GM19035 (cell line): ENCODE measurements around the gene HK2.
"Not testable (repeated sequence)": the region's sequence is repeated elsewhere in the genome, so short reads cannot be mapped to it uniquely, and the experiment has no call there.

ENCODE experiments used
- ATAC-seq: cut with Tn5 transposase; IDR thresholded peaks from one replicate; pipeline ENCODE4 v1.9.1; 2021; ENCODE audit not compliant: unreplicated experiment

HK2 gene

GRCh38 chr2:74876081-74876886 lies 42.4 kb downstream of the HK2 start:
- peak; percentile 83 for ATAC-seq

GRCh38 chr2:74877376-74877775 lies 43.4 kb downstream of the HK2 start:
- no peak for ATAC-seq

GRCh38 chr2:74877781-74878433 lies 44.0 kb downstream of the HK2 start:
- no peak for ATAC-seq

DNA sequence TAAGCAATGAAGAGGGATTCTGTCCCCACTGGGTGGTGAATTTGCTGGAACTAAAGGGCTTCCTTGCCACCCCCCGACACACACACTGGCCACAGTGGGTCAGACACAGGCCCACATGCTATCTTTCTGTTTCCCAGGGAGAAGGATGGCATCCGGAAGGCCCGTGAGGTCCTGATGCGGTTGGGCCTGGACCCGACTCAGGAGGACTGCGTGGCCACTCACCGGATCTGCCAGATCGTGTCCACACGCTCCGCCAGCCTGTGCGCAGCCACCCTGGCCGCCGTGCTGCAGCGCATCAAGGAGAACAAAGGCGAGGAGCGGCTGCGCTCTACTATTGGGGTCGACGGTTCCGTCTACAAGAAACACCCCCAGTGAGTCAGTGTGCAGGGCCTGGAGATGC lies 44.6 kb downstream of the HK2 start:
- no peak for ATAC-seq

GRCh38 chr2:74880054-74880728 lies 46.3 kb downstream of the HK2 start:
- ATAC-seq: no peak

GRCh38 chr2:74881176-74881575 lies 47.2 kb downstream of the HK2 start:
- ATAC-seq: no peak

DNA sequence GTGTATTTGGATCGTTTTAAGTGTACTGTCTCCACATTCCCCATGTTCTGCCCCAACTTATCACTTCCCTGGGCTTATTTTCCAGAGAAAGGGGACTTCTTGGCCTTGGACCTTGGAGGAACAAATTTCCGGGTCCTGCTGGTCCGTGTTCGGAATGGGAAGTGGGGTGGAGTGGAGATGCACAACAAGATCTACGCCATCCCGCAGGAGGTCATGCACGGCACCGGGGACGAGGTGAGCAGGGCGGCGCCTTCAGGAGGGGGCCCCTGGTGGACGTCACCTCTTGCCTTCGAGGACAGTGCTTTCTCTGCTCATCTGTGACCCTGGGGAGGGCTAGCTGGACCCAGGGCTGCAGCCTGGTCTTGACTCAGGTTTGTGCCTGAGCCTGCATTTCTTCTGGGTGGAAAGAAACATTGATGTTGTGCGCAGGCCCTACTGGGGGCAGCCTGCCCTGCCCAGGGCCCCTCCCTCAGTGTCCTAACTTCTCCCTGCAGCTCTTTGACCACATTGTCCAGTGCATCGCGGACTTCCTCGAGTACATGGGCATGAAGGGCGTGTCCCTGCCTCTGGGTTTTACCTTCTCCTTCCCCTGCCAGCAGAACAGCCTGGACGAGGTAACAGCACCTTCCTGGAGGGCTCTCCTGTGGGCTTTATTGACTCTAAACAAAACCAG lies 47.8 kb downstream of the HK2 start:
- ATAC-seq: no peak

GRCh38 chr2:74882299-74882687 lies 48.4 kb downstream of the HK2 start:
- ATAC-seq: no peak

DNA sequence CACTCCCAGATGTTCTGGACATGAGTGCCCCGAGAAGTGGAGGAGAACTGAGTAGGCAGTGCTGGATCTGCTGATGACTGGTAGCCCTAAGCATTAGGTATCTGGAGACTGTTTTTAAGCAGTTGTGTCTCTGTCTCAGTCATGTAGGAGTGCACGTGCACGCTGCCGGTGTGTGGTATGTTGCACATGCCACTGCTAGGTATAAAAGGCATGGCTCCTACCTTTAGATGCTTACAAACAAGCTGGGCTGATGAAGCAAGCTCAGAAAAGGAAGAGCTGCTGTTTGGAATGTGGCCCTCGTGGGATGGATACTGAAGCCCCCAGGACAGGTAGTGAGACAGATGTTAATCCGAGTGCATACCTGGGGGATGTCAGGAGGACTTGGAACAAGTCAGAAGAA lies 49.1 kb downstream of the HK2 start:
- no peak for ATAC-seq

GRCh38 chr2:74884118-74884762 lies 50.3 kb downstream of the HK2 start:
- no peak for ATAC-seq

GRCh38 chr2:74884866-74885265 lies 50.9 kb downstream of the HK2 start:
- no peak for ATAC-seq

GRCh38 chr2:74886251-74886650 lies 52.3 kb downstream of the HK2 start:
- no peak for ATAC-seq

- ATAC-seq: no peak
Observed at GRCh38 chr2:74886811-74887210, 52.9 kb downstream of the HK2 start.

DNA sequence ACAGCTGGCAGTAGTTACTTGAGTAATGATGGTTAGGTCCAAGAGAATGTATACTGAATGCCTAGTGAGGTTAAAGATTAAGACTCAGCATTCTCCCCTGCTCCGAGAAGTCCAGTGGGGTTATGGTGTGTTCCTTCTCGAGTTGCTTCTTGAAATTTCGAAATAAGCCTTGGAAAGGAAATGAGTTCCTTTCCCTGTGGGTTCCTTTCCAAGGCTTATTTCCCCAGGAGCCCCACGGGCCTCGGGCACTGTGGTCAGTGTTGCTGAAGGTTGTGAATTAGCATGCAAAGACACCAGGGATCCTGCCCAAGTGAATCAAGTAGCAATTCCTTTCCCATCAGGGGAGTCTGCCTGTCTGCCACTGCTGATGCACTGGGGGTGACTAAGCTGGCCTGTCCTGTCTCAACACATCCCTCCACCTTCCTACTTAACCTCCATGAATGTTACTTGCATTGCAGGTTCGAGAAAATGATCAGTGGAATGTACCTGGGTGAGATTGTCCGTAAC lies 53.6 kb downstream of the HK2 start:
- no peak for ATAC-seq

DNA sequence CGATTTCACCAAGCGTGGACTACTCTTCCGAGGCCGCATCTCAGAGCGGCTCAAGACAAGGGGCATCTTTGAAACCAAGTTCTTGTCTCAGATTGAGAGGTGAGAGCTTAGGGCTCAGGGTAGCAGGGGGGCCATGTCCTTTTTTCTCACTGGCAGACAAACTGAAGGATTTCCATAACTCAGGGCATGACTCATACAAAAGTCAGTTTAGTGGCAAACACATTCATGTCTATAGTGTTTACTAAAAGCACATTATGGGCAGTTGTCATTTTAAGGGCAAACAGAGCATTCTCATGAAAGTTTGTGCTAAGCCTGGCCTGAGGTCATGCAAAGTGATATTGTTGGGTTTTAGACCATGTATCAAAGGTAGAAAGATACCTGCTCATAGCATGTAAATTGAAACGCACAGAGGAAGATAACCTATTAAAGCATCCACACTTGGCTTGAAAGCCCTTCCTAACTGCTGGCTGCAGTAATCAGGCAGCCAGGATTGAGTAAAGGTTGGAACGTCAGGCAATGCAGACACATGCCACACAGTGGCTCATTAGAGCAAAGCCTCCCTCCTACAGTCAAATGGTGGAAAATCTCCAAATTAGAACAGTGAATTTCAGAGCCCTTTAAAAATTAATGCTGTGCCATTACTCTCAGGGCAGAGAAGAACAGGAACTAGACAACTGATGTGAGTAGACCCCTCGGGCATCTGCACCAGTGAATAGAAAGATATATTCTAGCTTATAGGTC lies 54.2 kb downstream of the HK2 start:
- ATAC-seq: no peak

DNA sequence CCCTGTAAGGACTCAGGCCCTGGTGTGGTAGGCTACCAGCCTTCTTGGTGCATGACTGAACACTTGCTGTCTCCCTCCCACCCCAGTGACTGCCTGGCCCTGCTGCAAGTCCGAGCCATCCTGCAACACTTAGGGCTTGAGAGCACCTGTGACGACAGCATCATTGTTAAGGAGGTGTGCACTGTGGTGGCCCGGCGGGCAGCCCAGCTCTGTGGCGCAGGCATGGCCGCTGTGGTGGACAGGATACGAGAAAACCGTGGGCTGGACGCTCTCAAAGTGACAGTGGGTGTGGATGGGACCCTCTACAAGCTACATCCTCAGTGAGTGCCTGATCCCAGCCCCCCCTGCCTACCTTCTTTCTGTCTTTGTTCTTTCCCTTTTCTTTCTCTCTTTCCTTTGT lies 55.2 kb downstream of the HK2 start:
- no peak for ATAC-seq

- no peak for ATAC-seq
Observed at GRCh38 chr2:74890711-74891110, 56.8 kb downstream of the HK2 start.

DNA sequence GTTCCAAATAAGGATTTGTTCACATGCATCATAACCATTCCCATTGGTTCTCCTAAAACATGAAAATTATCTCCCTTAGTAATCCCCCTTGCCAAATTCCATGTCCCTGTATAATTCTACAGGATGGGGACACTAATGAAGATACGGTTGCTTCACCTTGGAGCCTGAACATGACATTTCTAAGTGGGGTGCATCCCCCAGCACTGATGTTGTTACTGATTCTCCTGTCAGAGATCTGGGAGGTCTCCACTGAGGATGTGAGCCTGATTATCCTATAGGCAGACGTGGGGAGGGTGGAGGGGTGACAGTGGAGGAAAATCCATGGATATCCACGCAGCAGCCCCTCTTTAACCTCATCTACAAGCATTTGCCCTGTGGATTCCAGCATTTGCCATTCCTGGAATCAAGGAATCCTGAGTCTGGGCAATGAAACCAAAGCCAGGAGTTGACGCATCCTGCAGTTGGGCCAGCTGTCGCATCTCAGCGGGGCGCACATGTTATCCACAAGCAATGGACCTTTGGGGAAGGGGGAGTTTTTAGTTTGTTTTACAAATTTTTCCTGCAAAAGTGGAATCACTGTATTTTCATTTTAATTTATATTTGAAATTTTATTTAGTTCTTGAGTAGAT lies 57.3 kb downstream of the HK2 start:
- ATAC-seq: no peak

GRCh38 chr2:74891816-74892215 lies 57.9 kb downstream of the HK2 start:
- ATAC-seq: not testable (repeated sequence)

GRCh38 chr2:74892609-74893008 lies 58.7 kb downstream of the HK2 start:
- ATAC-seq: no peak
